GM19193 (cell line): ENCODE measurements around the gene RAP2B.

Source experiments
- POLR2A ChIP-seq: IDR thresholded peaks from 4 replicates; pipeline ENCODE4 v1.6.1; 2011; ENCODE audit not compliant: insufficient read depth, insufficient read length; ENCODE audit errors: extremely low read depth

Gene RAP2B

DNA sequence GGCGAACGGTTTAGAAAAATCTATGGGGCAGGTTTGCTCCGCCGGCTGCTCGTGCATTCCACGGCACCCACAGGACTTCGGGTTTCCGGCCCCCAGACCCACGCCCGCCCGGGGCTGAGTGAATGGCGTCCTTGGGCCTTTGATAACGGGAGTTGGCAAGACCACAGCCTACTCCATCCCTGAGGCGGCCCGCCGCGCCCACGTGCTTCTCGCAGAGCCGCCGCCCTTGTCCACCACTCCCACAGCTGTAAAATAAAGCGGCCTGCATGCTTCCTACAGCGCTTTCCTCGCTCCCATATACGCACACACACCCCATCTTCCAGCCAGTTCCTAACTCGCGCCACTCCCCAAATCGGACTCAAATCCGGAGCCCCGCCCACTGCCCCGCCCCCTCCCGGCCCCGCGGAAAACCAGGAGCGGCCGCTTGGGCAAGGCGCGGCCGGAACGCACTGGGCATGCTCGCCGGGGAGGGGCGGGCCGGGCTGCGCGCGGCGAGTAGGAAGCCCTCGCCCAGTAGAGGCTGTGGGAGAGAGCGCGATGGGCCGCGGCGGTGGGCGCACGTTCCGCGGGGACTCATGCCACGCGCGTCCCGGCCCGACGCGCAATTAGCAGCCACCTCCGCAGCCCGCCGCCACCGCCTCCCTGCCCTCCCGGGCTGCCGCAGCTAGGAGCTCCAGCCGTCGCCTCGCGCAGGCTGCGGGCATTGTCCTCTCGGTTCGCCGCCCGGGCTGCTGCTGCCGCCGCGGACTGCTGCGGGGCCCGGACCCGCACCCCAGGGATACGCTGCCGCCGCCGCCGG lies at the start of gene RAP2B:
Gene RAP2B (plus strand): TSS at position 513 of the 799 bp plus-strand sequence. CDS start 468 bp downstream, outside the sequence.
- peak; percentile 91 for TF ChIP-seq POLR2A

DNA sequence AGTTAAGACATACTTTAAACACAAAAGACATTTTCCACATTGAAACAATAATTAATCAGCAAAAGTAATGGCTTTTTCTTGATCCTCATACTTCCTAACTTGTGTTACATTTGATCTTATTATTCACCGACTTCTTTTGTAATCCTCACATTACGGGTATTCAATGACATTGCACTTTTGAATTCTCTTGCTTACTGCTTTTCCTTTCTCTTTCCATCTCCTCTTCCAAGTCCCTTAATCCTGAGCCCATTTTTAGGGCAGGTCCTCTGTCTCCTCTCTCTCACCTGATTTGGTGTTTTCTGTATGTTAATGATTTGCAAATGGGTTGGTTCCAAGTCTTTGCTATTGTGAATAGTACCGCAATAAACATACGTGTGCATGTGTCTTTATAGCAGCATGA lies 48.5 kb upstream of the RAP2B start:
- no peak for TF ChIP-seq POLR2A

DNA sequence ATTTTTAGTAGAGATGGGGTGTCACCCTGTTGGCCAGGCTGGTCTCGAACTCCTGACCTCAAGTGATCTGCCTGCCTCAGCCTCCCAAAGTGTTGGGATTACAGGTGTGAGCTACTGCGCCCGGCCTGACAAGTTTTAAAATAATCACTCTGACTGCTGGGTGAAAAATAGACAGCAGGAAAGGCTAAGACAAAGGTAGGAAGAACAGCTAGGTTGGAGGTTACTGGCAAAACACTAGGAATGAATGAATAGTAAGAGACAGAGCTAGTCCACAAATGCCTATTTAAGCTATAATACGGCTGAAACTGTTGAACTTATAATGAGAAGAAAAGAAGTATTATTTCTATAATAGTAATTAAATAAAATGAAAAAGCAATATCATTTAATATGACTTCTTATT lies 46.7 kb upstream of the RAP2B start:
- TF ChIP-seq POLR2A = no peak

DNA sequence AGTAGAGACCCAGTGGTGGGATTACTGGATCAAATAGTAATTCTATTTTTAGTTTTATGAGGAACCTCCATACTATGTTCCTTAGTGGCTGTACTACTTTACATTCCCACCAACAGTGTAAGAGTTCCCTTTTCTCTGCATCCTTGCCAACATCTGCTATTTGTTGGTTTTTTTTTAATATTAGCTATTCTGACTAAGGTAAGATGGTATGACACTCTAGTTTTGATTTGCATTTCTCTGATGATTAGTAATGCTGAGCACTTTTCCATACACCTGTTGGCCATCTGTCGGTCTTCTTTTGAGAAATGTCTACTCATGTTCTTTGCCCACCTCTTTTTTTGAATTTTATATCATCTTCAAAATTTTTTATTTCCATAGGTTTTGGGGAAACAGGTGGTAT lies 34.2 kb upstream of the RAP2B start:
- no peak for TF ChIP-seq POLR2A

DNA sequence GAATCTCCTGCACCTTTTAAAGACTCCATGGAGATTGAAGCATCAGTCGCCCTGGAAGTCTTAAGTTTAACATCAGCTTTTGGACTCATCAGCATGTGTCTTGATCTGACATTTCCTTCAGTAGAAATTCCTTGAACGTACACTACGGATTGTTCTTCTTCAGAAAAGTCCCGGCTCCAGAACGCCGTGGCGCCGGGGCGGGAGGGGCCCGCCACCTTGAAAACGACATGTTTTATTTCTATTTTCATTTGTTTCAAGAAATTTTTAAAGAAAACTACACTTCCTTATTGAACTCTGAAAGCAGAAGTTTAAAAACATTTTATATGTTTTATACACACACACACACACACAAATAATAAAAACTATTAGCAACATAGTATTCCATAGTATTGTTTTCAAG lies 32.6 kb upstream of the RAP2B start:
- TF ChIP-seq POLR2A = no peak

DNA sequence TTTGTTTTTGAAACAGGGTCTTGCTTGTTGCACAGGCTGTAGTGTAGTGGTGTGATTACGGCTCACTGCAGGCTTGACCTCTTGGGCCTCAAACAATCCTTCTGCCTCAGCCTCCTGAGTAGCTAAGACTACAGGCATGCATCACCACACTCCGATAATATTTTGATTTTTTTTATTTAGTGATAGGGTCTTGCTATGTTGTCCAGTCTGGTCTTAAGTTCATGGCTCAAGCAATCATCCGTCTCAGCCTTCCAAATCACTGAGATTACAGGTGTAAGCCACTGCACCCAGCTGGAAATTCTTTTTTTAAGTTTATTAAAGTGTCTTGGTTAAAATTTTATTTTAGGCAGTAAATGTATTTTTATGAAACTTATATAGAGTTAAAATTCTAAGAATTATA lies 32.2 kb upstream of the RAP2B start:
- no peak for TF ChIP-seq POLR2A

DNA sequence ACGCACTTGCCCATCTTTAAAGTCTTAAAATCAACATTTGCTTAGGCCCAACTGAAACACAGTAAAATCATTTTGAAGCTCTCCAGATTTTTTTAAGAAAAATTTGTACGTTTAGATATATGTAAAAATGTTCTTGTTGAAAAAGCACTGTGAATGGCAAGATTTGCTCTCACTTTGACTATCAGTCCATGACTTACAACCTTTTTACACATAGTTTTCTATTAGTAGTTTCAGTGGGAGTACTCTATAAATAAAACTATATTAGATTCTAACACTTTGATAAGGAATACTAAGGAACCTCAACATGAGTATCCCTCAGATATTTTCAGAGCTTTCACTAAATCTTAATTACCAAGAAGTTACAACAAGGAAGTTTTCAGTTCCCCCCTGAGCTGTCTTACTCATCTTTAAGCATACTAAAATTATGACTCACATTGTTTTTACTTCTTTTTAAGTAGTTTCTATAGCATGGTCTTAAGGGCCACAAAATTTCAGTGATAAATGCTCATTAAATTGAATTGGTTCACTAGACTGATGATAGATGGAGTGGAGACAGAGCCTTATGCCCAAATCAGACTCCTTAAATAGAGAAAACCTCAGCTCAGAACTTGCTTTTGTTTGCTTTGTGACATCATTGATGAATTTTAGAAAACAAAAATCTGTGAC lies 31.6 kb upstream of the RAP2B start:
- TF ChIP-seq POLR2A = no peak

DNA sequence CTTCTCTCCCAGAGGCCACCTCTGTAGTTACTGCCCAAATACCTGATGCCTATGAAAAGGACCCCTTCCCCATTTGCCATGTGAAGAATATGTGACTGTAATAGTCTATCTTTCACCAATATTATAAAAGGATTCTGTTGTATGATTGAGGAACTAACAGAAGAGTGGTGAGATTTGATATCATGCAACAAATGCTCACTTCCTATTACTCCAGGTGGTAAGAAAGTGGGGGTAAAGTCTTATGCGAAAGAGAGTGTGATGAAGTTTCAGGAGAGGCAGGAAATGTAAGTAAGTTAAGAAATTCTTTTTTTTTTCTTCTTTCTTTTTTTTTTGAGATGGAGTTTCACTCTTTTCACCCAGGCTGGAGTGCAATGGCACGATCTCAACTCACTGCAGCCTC lies 24.4 kb upstream of the RAP2B start:
- no peak for TF ChIP-seq POLR2A

DNA sequence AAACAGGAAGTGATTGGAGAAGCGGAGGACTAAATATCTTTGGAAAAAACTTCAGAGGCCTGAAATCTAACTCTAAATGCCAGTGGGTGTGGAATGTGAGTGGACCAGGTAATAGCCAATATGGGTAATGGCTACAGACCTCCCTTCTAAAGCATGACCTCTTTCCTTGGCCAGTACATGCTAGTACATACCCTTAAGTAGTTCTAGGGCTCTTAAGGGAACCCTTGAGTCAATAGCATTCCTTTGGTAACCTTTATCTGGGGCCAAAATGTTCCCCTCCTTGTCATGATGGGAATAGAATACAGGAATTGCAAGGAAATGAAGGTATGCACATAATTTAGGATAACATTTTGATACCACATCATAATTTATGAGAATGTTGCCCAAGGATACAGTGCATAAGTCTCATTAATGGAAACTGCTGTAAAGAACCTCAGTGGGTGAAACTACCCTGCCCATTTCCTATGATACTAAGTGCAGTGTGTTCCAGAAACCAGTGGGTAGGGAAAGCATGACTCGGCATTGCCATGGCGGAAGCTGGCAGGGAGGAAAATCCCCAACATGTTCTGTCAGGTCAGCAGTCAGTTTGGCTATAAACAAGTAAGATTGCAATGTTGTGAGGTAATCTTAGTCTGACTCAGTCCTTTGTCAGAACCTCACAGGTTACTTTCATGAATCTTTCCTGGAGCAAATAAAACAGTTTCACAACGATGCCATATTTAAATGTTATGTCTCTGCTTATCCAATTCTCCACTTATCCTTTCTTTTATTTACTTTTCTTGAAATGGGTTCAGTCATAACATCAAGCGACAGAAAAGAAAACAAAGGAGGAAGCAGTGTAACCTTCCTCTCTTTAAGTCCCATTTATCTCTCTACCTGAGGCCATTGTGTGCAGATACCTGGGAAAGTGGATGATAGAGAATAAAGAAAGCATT lies 23.5 kb upstream of the RAP2B start:
- no peak for TF ChIP-seq POLR2A

DNA sequence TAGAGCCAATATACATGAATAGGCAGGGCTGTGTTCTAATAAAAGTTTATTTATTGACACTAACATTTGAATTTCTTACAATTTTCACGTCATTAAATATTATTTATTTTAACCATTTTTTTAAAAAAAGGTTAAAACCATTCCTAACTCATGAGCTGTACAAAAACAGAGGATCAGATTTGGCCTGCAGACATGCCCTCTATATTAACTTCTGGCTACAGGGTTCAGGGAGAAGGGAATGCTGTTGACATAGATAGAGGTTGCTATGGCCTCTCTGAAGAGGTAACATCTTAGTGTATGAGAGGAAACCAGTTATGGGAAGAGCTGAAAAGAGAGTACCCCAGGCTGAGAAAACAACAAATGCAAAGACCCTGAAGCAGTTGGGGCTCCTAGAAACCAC lies 19.1 kb upstream of the RAP2B start:
- no peak for TF ChIP-seq POLR2A

DNA sequence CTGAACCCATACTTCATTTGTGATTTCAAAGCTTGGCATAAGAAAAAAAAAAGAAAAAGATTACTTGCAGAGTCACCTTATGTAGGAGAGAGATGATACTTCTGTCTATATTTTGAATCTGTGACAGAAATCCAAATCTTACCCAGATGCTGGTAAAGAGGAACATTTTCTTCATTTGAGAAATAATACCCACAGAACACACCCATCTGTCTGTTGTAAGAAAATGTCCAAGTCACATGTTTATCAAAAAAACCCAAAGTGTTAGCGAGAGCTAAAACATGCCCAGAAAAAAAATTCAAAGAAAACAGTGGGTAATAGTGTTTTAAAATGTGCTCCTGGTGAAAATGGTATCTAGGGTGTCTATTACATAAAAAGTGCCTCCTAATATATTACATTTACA lies 18.0 kb upstream of the RAP2B start:
- no peak for TF ChIP-seq POLR2A

DNA sequence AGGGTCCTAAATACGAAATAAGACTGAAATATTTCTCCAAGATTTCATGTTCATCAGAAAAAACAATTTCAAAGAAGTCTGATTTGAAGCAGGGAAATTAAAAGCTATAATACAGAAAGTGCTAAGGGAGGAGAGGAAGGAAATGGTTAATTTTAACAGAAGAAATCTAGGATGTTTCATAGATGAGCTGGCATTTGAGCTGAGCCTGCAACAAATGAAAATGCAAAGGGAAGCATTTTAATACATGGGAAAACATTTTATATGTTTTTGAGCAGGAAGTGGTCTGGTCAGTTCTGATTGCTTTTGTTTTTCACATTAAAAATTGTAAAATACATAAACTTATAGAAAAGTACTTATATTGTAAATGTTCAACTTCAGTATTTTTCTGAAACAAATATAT lies 17.2 kb upstream of the RAP2B start:
- TF ChIP-seq POLR2A = no peak

DNA sequence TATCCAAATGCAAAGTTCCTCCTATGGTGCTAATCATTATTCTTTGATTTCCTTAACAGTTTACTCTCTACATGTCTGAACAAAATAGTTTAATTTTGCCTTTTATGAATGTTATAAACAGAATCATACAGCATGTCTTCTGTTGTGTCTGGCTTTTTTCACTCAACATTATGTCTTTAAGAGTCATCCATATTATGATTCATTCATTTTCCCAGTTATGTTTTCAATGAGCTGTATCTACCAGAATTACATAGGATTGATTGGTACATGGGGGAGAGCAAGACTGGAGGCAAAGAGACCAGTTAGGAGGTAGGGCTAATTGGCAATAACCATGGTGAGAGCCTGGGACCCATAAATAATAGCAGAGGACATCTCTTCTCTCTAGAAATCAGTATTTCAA lies 16.6 kb upstream of the RAP2B start:
- TF ChIP-seq POLR2A = no peak

DNA sequence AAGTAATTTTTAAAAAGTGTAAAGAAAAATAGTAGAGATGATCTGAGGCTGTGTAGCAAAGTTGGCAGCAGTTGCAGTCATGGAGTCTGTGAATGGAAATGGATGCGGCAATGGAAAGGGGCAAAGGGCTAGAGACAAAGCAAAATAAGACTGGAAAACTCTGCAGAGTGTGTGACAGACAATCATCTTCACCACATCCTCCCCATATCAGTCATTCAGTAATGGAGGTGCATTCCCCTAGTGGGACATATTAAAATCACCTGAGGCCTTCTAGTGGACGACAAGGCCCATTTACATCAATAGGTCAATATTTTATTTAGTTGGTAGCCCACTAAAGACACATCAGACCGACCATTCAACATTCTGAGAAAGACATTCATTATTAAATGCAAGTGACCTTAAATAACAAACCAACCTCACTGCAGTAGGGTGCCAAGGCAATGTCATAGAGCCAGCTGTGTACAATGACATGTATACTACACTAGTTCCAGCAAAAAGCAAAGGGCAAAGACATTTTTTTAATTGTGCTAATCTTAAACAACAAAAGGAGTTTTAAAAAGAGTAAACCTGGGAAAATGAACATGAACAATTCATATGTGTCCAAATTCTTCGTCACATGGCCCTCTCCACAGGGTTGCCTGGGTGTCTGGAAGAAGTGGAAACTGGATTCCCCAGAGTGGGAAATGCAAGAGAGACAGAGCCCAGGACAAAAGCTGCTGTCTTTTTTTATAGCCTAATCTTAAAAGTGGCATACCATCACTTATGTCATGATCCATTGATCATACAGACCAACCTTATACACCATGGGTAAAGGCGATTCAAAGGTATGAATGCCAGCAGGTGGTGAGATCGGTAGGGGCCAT lies 15.6 kb upstream of the RAP2B start:
- no peak for TF ChIP-seq POLR2A
